Measurements from ENCODE around the gene CDK7. TPM values are rescaled to one million over a fixed set of nuclear protein-coding genes. Genes with fewer than 3 reads are reported as not detected.

Gene CDK7
- total RNA-seq, 1 experiment from 2014 or later, result 51.6 TPM

DNA sequence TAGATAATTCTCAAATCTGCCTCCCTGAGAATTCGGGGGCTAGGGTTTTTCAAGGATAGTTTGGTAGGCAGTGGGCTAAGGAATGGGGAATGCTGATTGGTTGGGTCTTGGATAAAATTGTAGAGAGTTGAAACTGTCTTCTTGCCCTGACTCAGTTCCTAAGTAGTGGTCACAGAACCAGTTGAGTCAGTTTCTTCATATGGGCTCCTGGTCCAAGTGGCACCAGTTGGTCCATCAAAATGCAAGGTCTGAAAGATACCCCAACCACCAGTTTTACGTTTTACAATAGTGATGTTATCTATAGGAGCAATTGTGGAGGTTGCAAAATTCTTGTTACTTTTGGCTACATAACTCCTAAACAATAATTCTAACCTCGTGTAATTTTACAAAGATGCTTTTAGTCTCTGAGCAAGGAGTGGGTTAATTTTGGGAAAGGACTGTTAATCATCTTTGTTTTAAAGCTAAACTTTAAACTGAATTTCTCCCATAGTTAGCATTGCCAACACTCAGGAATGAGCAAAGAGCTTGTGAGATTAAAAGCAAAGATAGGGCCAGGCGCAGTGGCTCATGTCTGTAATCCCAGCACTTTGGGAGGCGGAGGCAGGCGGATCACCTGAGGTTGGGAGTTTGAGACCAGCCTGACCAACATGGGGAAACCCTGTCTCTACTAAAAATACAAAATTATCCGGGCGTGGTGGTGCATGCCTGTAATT is 7.7 kb downstream of the CDK7 start:
- peaks cover 28% of the 10 kb centered on the region for H3K36me3 ChIP-seq (ENCODE audit: low read depth)
- no peak overlapping the region for H3K4me2 ChIP-seq
- TF ChIP-seq EZH2 (IDR thresholded peaks at IDR 0.05; ENCODE audit: low read depth), result no peak
- TF ChIP-seq, protein P1, sequence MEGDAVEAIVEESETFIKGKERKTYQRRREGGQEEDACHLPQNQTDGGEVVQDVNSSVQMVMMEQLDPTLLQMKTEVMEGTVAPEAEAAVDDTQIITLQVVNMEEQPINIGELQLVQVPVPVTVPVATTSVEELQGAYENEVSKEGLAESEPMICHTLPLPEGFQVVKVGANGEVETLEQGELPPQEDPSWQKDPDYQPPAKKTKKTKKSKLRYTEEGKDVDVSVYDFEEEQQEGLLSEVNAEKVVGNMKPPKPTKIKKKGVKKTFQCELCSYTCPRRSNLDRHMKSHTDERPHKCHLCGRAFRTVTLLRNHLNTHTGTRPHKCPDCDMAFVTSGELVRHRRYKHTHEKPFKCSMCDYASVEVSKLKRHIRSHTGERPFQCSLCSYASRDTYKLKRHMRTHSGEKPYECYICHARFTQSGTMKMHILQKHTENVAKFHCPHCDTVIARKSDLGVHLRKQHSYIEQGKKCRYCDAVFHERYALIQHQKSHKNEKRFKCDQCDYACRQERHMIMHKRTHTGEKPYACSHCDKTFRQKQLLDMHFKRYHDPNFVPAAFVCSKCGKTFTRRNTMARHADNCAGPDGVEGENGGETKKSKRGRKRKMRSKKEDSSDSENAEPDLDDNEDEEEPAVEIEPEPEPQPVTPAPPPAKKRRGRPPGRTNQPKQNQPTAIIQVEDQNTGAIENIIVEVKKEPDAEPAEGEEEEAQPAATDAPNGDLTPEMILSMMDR (conservative IDR thresholded peaks at IDR 0.05), result no peak
- no peak overlapping the region for H3K27ac ChIP-seq
- intact Hi-C loops (cut with micrococcal nuclease; ENCODE audit: unreplicated experiment), result loop anchor here (10.0 kb wide), 1 partner anchor 92 kb away; the partner anchor contains the start of gene CCDC125
- H2AFZ ChIP-seq, result no peak overlapping the region
- no TSS peak for BruUV-seq (replicated peaks)
- no peaks in the 10 kb centered on the region for H3K27me3 ChIP-seq (ENCODE audit: insufficient read depth, low read depth)
- no peaks in the 10 kb centered on the region; the same call in 1 of the 2 replicates for H3K9me3 ChIP-seq (ENCODE audit: insufficient read depth, low read depth)
- H3K4me1 ChIP-seq (replicated peaks; ENCODE audit: insufficient read depth), result peaks cover 21% of the 10 kb centered on the region
- no peak for DNase-seq
- H3K4me3 ChIP-seq, result no peak overlapping the region
- H3K9me2 ChIP-seq (ENCODE audit: insufficient read depth), result no peaks in the 10 kb centered on the region
- ChIA-PET CTCF (no interaction called here), POLR2A (ENCODE audit: unreplicated experiment) (interaction anchor here (0.6 kb wide), 1 partner anchor 212 kb away, joined by 5 read pairs; no protein-coding TSS in a partner anchor)
- peaks cover 97% of the 10 kb centered on the region for H3K79me2 ChIP-seq (ENCODE audit: low read depth)
- peaks cover 18% of the 10 kb centered on the region for H3F3A ChIP-seq (ENCODE audit: insufficient read depth, low read depth)
- H4K20me1 ChIP-seq (ENCODE audit: insufficient read depth), result peaks cover 22% of the 10 kb centered on the region

DNA sequence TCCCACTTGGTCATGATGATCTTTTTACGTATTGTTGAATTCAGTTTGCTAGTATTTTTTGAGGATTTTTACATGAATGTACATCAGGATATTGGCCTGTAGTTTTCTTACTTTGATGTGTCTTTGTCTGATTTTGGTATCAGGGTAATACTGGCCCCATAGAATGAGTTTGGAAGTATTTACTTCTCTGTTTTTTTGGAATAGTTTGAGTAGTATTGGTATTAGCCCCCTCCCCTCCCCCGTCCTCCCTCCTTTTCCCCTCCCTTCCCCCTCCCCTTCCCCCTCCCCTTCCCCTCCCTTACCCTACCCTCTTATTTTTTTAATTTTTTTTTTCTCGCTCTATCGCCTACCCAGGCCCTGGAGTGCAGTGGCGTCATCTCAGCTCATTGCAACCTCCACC is 10.3 kb downstream of the CDK7 start:
- no peak overlapping the region for H3K27ac ChIP-seq
- H3F3A ChIP-seq (ENCODE audit: insufficient read depth, low read depth), result no peaks in the 10 kb centered on the region; the same call in 1 of the 2 replicates
- CTCF ChIA-PET, result no interaction called here
- H3K36me3 ChIP-seq (ENCODE audit: low read depth), result peaks cover 25% of the 10 kb centered on the region
- H3K4me1 ChIP-seq (replicated peaks; ENCODE audit: insufficient read depth), result no peaks in the 10 kb centered on the region
- H3K9me2 ChIP-seq (ENCODE audit: insufficient read depth), result no peaks in the 10 kb centered on the region
- POLR2A ChIA-PET (ENCODE audit: unreplicated experiment), result no interaction called here
- peaks cover 98% of the 10 kb centered on the region for H3K79me2 ChIP-seq (ENCODE audit: low read depth)
- no peaks in the 10 kb centered on the region for H3K27me3 ChIP-seq (ENCODE audit: insufficient read depth, low read depth)
- peaks cover 29% of the 10 kb centered on the region for H4K20me1 ChIP-seq (ENCODE audit: insufficient read depth)
- H3K4me2 ChIP-seq, result no peak overlapping the region
- no TSS peak for BruUV-seq (replicated peaks)
- TF ChIP-seq, protein P1 (conservative IDR thresholded peaks at IDR 0.05), result no peak
- no peak for TF ChIP-seq EZH2 (IDR thresholded peaks at IDR 0.05; ENCODE audit: low read depth)
- DNase-seq, result no peak
- H3K4me3 ChIP-seq, result no peak overlapping the region
- H2AFZ ChIP-seq, result no peak overlapping the region
- intact Hi-C loops (cut with micrococcal nuclease; ENCODE audit: unreplicated experiment), result loop anchor here (10.0 kb wide), 1 partner anchor 90 kb away; the partner anchor contains the start of gene CCDC125
- H3K9me3 ChIP-seq (ENCODE audit: insufficient read depth, low read depth), result no peaks in the 10 kb centered on the region; the same call in 1 of the 2 replicates

DNA sequence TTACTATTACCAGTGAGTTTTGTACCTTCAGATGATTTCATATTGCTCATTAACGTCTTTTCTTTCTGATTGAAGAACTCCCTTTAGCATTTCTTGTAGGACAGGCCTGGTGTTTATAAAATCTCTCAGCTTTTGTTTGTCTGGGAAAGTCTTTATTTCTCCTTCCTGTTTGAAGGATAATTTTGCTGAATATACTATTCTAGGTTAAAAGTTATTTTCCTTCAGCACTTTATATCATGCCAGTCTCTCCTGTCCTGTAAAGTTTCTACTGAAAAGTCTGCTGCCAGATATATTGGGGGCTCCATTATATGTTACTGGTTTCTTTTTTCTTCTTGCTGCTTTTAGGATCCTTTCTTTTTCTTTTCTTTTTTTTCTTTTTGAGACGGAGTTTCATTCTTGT is 13.3 kb downstream of the CDK7 start:
- Histone ChIP-seq H3K4me2 (no peak overlapping the region), H3K4me1 (replicated peaks; ENCODE audit: insufficient read depth) (no peaks in the 10 kb centered on the region), H3K9me3 (ENCODE audit: insufficient read depth, low read depth) (no peaks in the 10 kb centered on the region; the same call in 1 of the 2 replicates), H3K79me2 (ENCODE audit: low read depth) (peaks cover 85% of the 10 kb centered on the region), H3K27ac (no peak overlapping the region), H3K36me3 (ENCODE audit: low read depth) (peaks cover 5% of the 10 kb centered on the region; the same call in 1 of the 2 replicates), H3K27me3 (ENCODE audit: insufficient read depth, low read depth) (no peaks in the 10 kb centered on the region), H3F3A (ENCODE audit: insufficient read depth, low read depth) (no peaks in the 10 kb centered on the region), H3K4me3 (no peak overlapping the region), H2AFZ (no peak overlapping the region), H3K9me2 (ENCODE audit: insufficient read depth) (no peaks in the 10 kb centered on the region), H4K20me1 (ENCODE audit: insufficient read depth) (peaks cover 32% of the 10 kb centered on the region)
- POLR2A ChIA-PET (ENCODE audit: unreplicated experiment), result no interaction called here
- intact Hi-C loops (cut with micrococcal nuclease; ENCODE audit: unreplicated experiment), result loop anchor here (10.0 kb wide), 1 partner anchor 87 kb away; the partner anchor contains the start of gene CCDC125
- no peak for DNase-seq
- TF ChIP-seq, protein P1 (conservative IDR thresholded peaks at IDR 0.05), result no peak
- no peak for TF ChIP-seq EZH2 (IDR thresholded peaks at IDR 0.05; ENCODE audit: low read depth)
- CTCF ChIA-PET, result no interaction called here
- no TSS peak for BruUV-seq (replicated peaks)
